Omental fat pad (tissue), 4 donors: Measurements from ENCODE around the gene ADAM12. TPM values are rescaled to one million over a fixed set of nuclear protein-coding genes. Genes with fewer than 3 reads are reported as not detected.
A peak's percentile ranks its signal among the peaks of the same experiment; 100 is the strongest.

Experiments used
- ATAC-seq: fragments of 150-250 bp; one replicate; pipeline ENCODE4 v1.9.1; 2016; ENCODE audit warnings: mild to moderate bottlenecking, moderate library complexity; ENCODE audit not compliant: low FRiP score
- DNase-seq: peaks from one replicate; pipeline ENCODE4 v3.0.0-alpha.2; 2019; ENCODE audit warnings: low spot score
- total RNA-seq, 4 donors: library from RNA; depleted of rRNA; stranded (reverse); fragments of >200 nt; gene quantifications; one replicate each; pipeline ENCODE4 v1.1.0, GENCODE V29; 2016
- TF ChIP-seq, protein P1 (sequence below), 3 donors: fragments of 450-650 bp; IDR thresholded peaks; one replicate each; pipeline ENCODE4 v1.5.1; 2016 to 2017; ENCODE audit warnings: antibody characterized with exemption in 3 of 3, mild to moderate bottlenecking in 3 of 3, moderate library complexity in 2 of 3

ADAM12 gene
- total RNA-seq, 4 donors from 2014 or later: 4.9 to 24.4 (median 10.9) TPM

DNA sequence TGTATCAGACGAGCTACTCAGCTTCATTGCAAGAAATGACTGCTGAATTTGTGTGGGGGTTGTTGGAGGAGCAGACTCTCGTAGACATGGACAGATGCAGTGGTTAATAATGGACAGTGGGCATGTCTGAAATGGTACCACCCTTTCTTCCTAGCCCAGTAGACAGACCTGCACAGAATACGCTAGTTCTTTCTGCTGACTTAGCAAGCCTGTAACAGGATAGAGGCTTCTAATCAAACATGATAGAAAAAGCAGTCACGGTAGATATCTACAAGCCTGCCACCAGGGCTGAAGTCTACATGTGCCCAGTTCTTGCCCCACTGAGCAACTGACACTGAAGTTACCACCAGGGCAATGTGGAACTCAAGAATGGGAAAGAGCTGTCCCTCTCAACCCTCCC lies 303.9 kb downstream of the ADAM12 start:
- ATAC-seq (no peak), DNase-seq (no peak)
- TF ChIP-seq, protein P1, sequence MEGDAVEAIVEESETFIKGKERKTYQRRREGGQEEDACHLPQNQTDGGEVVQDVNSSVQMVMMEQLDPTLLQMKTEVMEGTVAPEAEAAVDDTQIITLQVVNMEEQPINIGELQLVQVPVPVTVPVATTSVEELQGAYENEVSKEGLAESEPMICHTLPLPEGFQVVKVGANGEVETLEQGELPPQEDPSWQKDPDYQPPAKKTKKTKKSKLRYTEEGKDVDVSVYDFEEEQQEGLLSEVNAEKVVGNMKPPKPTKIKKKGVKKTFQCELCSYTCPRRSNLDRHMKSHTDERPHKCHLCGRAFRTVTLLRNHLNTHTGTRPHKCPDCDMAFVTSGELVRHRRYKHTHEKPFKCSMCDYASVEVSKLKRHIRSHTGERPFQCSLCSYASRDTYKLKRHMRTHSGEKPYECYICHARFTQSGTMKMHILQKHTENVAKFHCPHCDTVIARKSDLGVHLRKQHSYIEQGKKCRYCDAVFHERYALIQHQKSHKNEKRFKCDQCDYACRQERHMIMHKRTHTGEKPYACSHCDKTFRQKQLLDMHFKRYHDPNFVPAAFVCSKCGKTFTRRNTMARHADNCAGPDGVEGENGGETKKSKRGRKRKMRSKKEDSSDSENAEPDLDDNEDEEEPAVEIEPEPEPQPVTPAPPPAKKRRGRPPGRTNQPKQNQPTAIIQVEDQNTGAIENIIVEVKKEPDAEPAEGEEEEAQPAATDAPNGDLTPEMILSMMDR (IDR thresholded peaks at IDR 0.05): no peak

DNA sequence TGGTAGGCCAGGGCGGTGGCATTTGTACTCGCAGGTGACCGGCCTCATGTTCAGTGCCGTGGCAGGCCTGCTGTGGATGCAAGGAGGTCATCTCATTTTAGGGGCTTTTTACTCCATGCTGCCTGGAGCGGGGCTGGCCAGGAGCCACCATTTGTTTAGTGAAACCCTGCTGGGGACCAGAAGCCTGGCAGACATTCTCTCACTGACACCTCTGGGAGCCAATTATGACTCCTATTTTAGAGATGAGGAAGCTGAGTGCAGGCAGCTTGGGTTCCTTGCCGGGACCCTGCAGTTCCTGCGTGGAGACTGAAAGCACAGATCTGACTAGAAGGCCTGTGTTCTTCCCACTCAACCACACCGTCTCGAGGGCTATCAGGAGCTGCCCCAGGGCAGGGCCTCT lies 305.3 kb downstream of the ADAM12 start:
- ATAC-seq (no peak), DNase-seq (no peak)
- TF ChIP-seq, protein P1 (IDR thresholded peaks at IDR 0.05): no peak

DNA sequence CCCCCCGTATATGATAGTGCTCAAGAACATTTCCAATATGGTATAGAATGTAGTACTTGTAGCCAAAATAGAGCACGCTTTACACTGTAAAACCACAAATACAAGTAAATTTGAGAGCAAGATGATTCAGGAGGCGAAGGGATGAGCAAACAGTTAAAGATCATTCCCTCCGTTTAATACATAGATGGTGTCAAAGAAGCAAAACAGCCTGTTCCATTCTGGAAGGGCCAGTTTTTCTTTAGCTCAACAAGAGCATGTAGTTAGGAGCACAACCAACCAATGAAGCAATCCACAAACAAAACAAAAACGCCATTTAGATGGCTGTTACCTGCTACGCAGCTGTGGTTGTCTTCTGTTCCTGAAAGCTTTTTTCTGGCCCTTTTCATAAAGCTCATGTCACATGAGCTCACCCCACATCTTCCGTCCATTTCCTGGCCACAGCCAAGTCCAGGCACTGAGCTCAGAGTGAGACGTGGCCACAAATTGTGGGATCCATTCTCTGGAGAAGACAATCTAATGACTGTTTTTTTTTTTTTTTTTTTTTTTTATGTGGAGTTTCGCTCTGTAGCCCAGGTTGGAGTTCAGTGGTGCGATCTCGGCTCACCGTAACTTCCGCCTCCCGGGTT lies 306.3 kb downstream of the ADAM12 start:
- TF ChIP-seq, protein P1 (IDR thresholded peaks at IDR 0.05): no peak
- no peak for ATAC-seq
- DNase-seq: no peak

DNA sequence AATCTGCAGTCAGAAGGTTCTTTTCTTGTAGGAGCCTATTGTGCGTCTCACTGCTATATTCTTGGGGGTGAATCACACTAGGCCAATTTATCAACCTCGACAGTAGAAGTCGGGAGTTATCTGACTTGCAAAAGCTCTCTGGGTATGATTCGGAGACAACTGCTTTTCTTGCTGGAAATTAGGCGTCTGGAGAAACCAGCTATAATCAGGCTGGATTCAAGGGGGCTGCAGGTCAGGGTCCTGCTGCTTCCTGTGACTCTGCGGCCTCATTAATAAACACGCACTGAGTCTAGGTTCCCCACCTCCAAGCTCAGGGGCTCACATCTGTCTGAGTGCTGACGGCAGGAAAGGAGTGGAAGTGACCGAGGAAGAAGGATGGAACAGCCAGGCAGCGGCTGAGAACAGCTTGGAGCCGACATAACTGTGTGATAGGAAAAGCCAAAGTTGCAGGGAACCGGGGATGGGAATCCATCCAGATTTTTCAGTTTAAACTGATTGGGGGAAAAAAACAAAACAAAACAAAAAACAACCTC lies 307.3 kb downstream of the ADAM12 start:
- TF ChIP-seq, protein P1 (IDR thresholded peaks at IDR 0.05): no peak
- no peak for DNase-seq
- ATAC-seq: peak; percentile 68

DNA sequence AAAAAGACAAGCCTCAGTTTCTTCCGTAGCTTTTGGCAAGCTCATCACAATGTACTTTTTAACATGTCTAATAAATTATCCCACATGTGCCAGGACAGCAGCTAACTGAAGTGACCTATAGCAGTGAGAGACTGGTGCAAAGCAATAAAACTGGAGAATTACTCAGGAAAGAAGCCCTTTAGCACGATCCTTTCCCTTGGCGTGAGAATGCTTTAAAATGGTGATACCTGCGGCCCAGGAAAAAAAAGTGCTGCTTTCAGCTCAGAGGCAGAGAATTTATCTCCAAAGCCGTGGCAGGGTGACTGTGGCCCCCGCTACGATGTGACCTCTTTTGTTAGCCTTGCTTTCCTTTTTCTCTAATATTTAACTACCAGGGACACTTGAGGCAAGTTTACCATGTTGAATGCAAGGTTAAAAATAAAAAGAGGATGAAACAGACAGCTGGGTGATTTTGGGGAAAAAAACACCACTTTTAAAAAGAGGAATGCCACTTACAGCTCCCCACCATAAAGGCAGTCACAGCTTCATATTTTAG lies 307.9 kb downstream of the ADAM12 start:
- ATAC-seq: no peak
- no peak for DNase-seq
- TF ChIP-seq, protein P1 (IDR thresholded peaks at IDR 0.05): no peak

DNA sequence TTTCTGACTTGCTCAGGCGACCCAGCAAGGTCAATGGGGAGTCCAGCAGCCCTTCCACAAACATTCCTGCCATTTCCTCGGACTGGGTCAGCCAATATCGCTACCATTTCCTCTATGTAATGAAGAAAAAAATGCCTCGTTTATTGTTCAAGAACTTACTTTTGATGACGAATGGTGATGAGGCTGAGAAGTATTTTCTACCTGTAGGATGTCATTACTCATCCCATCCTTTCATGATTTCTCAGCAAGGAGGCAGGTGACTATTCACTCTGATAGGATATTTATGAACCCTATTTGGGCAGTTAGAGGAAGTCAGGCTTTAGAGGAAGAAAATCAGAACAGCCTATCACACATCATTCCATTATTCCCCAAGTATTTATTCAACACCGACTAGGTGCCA lies 313.3 kb downstream of the ADAM12 start:
- no peak for DNase-seq

More for the DNA sequence above, 313.3 kb downstream of the ADAM12 start:
- TF ChIP-seq, protein P1 (IDR thresholded peaks at IDR 0.05): no peak
- ATAC-seq: no peak
